HepG2 (cell line): ENCODE measurements around the gene FIBIN. TPM values are rescaled to one million over a fixed set of nuclear protein-coding genes. Genes with fewer than 3 reads are reported as not detected.
A peak's percentile ranks its signal among the peaks of the same experiment; 100 is the strongest.

ENCODE experiments used
- ATAC-seq: fragments of 200-7000 bp; cut with Tn5 transposase; 3 replicates; pipeline ENCODE4 v1.9.1; 2020; ENCODE audit warnings: mild to moderate bottlenecking, moderate library complexity
- BruUV-seq: library from RNA; stranded (reverse); fragments of 400-500 nt; replicated peaks from 2 replicates; lab custom pipeline; 2021; lab: Mats Ljungman, UMichigan
- CTCF ChIA-PET: fragments of 300-600 bp; formaldehyde crosslinking; extraction: SDS; loops from one replicate; lab custom pipeline; 2021; ENCODE audit warnings: low total read pairs, inconsistent platforms, low intra/inter-chr PET ratio; lab: Yijun Ruan, JAX
- POLR2A ChIA-PET: fragments of 350-600 bp; sonication (Branson Sonifier 250); formaldehyde crosslinking; loops from one replicate; lab custom pipeline; 2020; ENCODE audit warnings: antibody characterized with exemption, inconsistent platforms; lab: Yijun Ruan, JAX
- DNase-seq: peaks from one replicate; pipeline ENCODE4 v3.0.0-alpha.2; 2015; ENCODE audit warnings: low spot score
- FAIRE-seq: peaks from 3 replicates; lab custom pipeline; 2011; peaks lifted over from hg19 to GRCh38; lab: Jason Lieb, UNC
- H2AFZ ChIP-seq: one replicate; pipeline ENCODE4 v1.6.1; 2011; ENCODE audit warnings: low read length, inconsistent platforms
- H3K27ac ChIP-seq: fragments of 300-600 bp; 3 replicates; pipeline ENCODE4 v1.8.0; 2011; ENCODE audit warnings: mixed run types, mild to moderate bottlenecking, mixed read lengths, low read length, inconsistent platforms; ENCODE audit not compliant: insufficient read depth; ENCODE audit errors: extremely low read length
- H3K27me3 ChIP-seq, 2 experiments: fragments of 200-600 bp in 1 of 2; 2 replicates in 1 of 2; 3 replicates in 1 of 2; pipeline versions ENCODE4 v1.6.0 to v1.8.0; 2011; ENCODE audit warnings: low read length in 2 of 2, mild to moderate bottlenecking in 2 of 2, moderate library complexity in 2 of 2, inconsistent platforms in 1 of 2; ENCODE audit not compliant: insufficient read depth in 2 of 2, control insufficient read depth in 1 of 2
- H3K36me3 ChIP-seq, 2 experiments: fragments of 200-600 bp in 1 of 2; replicated peaks in 1 of 2; 2 replicates in 1 of 2; 3 replicates in 1 of 2; pipeline versions ENCODE4 v1.5.1 to v1.8.0; 2011; ENCODE audit warnings: low read length in 2 of 2, inconsistent platforms in 1 of 2; ENCODE audit not compliant: insufficient read depth in 2 of 2, control insufficient read depth in 1 of 2
- H3K4me1 ChIP-seq: 2 replicates; pipeline ENCODE4 v1.5.1; 2012; ENCODE audit warnings: low read length, inconsistent platforms; ENCODE audit not compliant: insufficient read depth
- H3K4me2 ChIP-seq: 2 replicates; pipeline ENCODE4 v1.6.0; 2011; ENCODE audit warnings: low read depth, low read length, inconsistent platforms
- H3K4me3 ChIP-seq, 3 experiments: fragments of 200-600 bp in 1 of 3; sonication (generic), shearing (Covaris generic) in 1 of 3; replicated peaks in 1 of 3; 2 replicates each; pipeline ENCODE4 v1.5.1; 2011 to 2016; ENCODE audit warnings: low read length in 3 of 3, inconsistent platforms in 2 of 3, low read depth in 2 of 3, mild to moderate bottlenecking in 2 of 3, control low read depth in 1 of 3, mixed read lengths in 1 of 3; ENCODE audit not compliant: insufficient read depth in 1 of 3
- H3K79me2 ChIP-seq: one replicate; pipeline ENCODE4 v1.6.1; 2011; ENCODE audit warnings: low read length, inconsistent platforms; ENCODE audit not compliant: insufficient read depth
- H3K9ac ChIP-seq: 2 replicates; pipeline ENCODE4 v1.6.0; 2011; ENCODE audit warnings: mild to moderate bottlenecking, low read depth, low read length, inconsistent platforms; ENCODE audit not compliant: insufficient read depth
- H3K9me3 ChIP-seq: 2 replicates; pipeline ENCODE4 v1.5.1; 2012; ENCODE audit warnings: mild to moderate bottlenecking, low read length
- H4K20me1 ChIP-seq: 2 replicates; pipeline ENCODE4 v1.6.0; 2011; ENCODE audit warnings: inconsistent platforms, mild to moderate bottlenecking, low read length, moderate library complexity; ENCODE audit not compliant: insufficient read depth
- ATM ChIP-seq: fragments of 450-650 bp; IDR thresholded peaks from 2 replicates; pipeline ENCODE4 v1.7.1; 2017; ENCODE audit warnings: mild to moderate bottlenecking, borderline replicate concordance
- CEBPB ChIP-seq: IDR thresholded peaks from 2 replicates; pipeline ENCODE4 v1.6.1; 2011; ENCODE audit warnings: low read depth, low read length, improper control_type of control experiment, borderline replicate concordance
- HDAC2 ChIP-seq: sonication (generic); formaldehyde crosslinking; IDR thresholded peaks from 2 replicates; pipeline ENCODE4 v1.4.0; 2020; ENCODE audit warnings: missing genetic modification reagents
- ZSCAN25 ChIP-seq: sonication (generic); formaldehyde crosslinking; IDR thresholded peaks from 2 replicates; pipeline ENCODE4 v1.8.0; 2022; ENCODE audit warnings: mild to moderate bottlenecking, missing genetic modification reagents
- WGBS: methylation state at CpG from one replicate; pipeline ENCODE4 v1.1.6; 2017; ENCODE audit warnings: low lambda C conversion rate; 5-methylcytosine and 5-hydroxymethylcytosine counted together
- in situ Hi-C: cut with HindIII; loops from 2 replicates; pipeline ENCODE4 v1.10.0; 2017; ENCODE audit warnings: low pct_unique_long_range_greater_than_20kb; ENCODE audit not compliant: extremely low pct_ligation_motif_present
- intact Hi-C: fragments of 100-400 bp; cut with micrococcal nuclease; formaldehyde crosslinking; loops from one replicate; pipeline ENCODE4 v1.10.0; 2022; ENCODE audit not compliant: unreplicated experiment
- polyA plus RNA-seq, 8 experiments: library from polyadenylated mRNA; depleted of rRNA in 3 of 8; stranded (reverse) in 7 of 8; unstranded in 1 of 8; fragments of >200 nt; fragmentation: Illumina TruSeq in 4 of 8; extraction: Trizol in 4 of 8; gene quantifications; 2 replicates each; pipeline versions ENCODE4 v1.2.1 to v1.2.3, GENCODE V29; 2011 to 2016; ENCODE audit warnings: low read depth in 4 of 8, missing spikeins in 1 of 8, mixed read lengths in 1 of 8; ENCODE audit not compliant: insufficient read depth in 1 of 8
- total RNA-seq, 5 experiments: library from RNA; depleted of rRNA; stranded (reverse); fragments of >200 nt; fragmentation: Illumina TruSeq; extraction: Trizol; gene quantifications; 2 replicates each; pipeline ENCODE4 v1.2.3, GENCODE V29; 2016; ENCODE audit warnings: low read depth in 1 of 5
- TF ChIP-seq, protein P1 (sequence below): sonication (generic); formaldehyde crosslinking; IDR thresholded peaks from 2 replicates; pipeline ENCODE4 v1.4.0; 2020; ENCODE audit warnings: missing genetic modification reagents
- TF ChIP-seq, protein P2 (sequence below): sonication (generic); formaldehyde crosslinking; IDR thresholded peaks from 2 replicates; pipeline ENCODE4 v1.4.0; 2020; ENCODE audit warnings: missing genetic modification reagents
- TF ChIP-seq, protein P3 (sequence below): sonication (generic); formaldehyde crosslinking; IDR thresholded peaks from 2 replicates; pipeline ENCODE4 v1.4.0; 2020; ENCODE audit warnings: missing genetic modification reagents, borderline replicate concordance

FIBIN gene
- total and polyA plus RNA-seq, 2 of the 13 experiments (the other 11 are each of a cell fraction or from before 2014, with no cell fraction given) = not detected

DNA sequence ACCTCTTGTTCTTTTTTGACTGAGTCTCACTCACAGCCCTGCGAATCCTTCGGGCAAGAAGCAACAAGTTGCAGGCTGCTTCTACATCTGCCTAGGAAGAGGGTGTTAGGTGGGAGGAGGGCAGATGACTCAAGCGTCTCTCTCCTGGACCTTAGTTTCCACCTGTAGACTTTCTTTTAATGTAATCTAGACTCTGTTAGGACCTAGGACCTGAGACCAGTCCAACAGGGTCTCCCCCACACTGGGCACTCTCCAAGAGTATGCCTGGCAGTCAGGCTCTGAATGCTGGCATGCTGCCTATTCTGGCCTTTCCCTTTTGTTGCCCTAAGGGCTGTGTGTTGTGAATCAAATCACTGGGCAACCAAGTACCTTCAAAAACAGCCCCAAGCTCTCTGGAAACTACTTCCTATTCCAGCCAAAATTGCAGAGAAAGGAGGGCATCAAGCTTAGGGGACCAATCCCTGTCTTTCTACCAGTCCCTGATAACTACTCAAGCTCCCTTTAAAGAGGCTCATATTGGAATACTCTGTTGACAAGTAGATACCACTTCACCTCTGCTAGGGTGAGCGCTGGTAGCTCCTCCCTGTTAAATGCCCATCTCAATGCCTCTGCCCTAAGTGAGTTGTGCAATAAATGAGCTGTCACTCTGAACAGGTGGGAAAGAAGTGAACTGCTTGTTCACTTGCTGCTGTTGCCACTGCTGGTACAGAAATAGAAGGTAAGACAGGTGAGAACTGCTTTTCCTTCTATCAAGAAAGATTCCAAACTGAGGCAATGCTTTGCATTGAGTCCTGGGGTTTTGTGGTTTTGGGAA, 46.6 kb downstream of the FIBIN start, which contains the start of gene BBOX1:
TSS of gene BBOX1 (plus strand) at position 514 of the 814 bp plus-strand sequence. CDS start 14,616 bp downstream, outside the sequence.
- Histone ChIP-seq H3K27me3 (no peaks in the 10 kb centered on the region), H3K4me1 (no peaks in the 10 kb centered on the region), H4K20me1 (no peaks in the 10 kb centered on the region), H2AFZ (no peak within 1 kb of the TSS), H3K9me3 (no peaks in the 10 kb centered on the region), H3K9ac (no peak within 1 kb of the TSS), H3K4me2 (no peak within 1 kb of the TSS), H3K27ac (no peak within 1 kb of the TSS), H3K4me3 (no peak within 1 kb of the TSS), H3K79me2 (no peaks in the 10 kb centered on the region), H3K36me3 (no peaks in the 10 kb centered on the region)
- FAIRE-seq (no peak), DNase-seq (no peak), ATAC-seq (peak; percentile 36; the same call in 2 of the 3 replicates)
- CTCF ChIA-PET = interaction anchor here (0.9 kb wide), 1 partner anchor 119 kb away, joined by 3 read pairs; no protein-coding TSS in a partner anchor
- intact Hi-C loops = loop anchor here (10.0 kb wide), 1 partner anchor 114 kb away; no protein-coding TSS in a partner anchor
- in situ Hi-C loops = no loop called here
- no TSS peak for BruUV-seq
- POLR2A ChIA-PET = no interaction called here
- 33% methylated on average over 4 of the region's 4 CpGs for WGBS
- TF ChIP-seq, protein P1, sequence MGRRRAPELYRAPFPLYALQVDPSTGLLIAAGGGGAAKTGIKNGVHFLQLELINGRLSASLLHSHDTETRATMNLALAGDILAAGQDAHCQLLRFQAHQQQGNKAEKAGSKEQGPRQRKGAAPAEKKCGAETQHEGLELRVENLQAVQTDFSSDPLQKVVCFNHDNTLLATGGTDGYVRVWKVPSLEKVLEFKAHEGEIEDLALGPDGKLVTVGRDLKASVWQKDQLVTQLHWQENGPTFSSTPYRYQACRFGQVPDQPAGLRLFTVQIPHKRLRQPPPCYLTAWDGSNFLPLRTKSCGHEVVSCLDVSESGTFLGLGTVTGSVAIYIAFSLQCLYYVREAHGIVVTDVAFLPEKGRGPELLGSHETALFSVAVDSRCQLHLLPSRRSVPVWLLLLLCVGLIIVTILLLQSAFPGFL = no peak
- TF ChIP-seq CEBPB = peak; percentile 67

DNA sequence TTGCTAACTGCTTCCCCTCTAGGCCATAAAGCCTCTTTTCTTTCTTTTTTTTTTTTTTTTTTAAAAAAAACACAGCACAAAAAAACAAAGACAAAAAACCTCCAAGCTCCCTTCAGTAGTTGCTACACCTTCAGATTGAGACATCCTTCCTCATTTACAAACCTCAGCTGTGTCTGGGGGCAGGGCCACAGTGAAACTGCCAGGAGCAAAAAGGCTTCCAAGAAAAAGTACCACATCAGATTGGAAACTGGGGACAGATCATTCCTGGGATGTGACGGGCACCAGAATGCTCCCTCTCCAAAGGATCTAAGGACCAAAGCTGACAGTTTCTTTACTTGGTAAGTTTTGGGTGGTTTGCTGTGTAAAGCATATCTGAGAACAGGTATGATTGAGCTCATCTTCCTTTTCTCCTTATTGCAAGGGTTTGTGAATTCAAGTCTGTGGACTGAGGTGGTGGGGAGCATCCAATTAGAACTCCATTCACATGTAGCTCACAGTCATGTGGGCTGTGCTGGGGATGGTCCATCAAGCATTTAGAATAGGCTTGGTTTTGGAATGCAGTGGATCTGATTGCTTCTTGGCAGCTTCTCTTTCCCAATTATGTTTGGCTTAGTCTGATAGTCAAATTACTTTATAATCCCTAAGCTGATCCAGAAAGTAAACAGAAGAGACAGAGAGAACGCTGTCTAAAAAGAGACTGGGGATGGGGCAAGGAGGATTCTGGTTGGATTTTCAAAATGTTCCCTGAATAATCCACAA, 47.4 kb downstream of the FIBIN start:
- in situ Hi-C loops = no loop called here
- Histone ChIP-seq H3K4me3 (no peak overlapping the region), H3K27me3 (no peaks in the 10 kb centered on the region), H2AFZ (no peak overlapping the region), H3K4me1 (no peaks in the 10 kb centered on the region), H3K9ac (no peak overlapping the region), H3K79me2 (no peaks in the 10 kb centered on the region), H3K4me2 (no peak overlapping the region), H3K36me3 (no peaks in the 10 kb centered on the region), H4K20me1 (no peaks in the 10 kb centered on the region), H3K9me3 (no peaks in the 10 kb centered on the region), H3K27ac (no peak overlapping the region)
- ATAC-seq = no peak
- BruUV-seq = no TSS peak
- POLR2A ChIA-PET = no interaction called here
- no peak for DNase-seq
- CTCF ChIA-PET = no interaction called here
- WGBS = 20% methylated on average over 2 of the region's 2 CpGs
- intact Hi-C loops = loop anchor here (10.0 kb wide), 1 partner anchor 113 kb away; no protein-coding TSS in a partner anchor
- FAIRE-seq = no peak
- TF ChIP-seq, protein P2, sequence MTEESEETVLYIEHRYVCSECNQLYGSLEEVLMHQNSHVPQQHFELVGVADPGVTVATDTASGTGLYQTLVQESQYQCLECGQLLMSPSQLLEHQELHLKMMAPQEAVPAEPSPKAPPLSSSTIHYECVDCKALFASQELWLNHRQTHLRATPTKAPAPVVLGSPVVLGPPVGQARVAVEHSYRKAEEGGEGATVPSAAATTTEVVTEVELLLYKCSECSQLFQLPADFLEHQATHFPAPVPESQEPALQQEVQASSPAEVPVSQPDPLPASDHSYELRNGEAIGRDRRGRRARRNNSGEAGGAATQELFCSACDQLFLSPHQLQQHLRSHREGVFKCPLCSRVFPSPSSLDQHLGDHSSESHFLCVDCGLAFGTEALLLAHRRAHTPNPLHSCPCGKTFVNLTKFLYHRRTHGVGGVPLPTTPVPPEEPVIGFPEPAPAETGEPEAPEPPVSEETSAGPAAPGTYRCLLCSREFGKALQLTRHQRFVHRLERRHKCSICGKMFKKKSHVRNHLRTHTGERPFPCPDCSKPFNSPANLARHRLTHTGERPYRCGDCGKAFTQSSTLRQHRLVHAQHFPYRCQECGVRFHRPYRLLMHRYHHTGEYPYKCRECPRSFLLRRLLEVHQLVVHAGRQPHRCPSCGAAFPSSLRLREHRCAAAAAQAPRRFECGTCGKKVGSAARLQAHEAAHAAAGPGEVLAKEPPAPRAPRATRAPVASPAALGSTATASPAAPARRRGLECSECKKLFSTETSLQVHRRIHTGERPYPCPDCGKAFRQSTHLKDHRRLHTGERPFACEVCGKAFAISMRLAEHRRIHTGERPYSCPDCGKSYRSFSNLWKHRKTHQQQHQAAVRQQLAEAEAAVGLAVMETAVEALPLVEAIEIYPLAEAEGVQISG (CRISPR knock-in tag) = no peak
- TF ChIP-seq, protein P3, sequence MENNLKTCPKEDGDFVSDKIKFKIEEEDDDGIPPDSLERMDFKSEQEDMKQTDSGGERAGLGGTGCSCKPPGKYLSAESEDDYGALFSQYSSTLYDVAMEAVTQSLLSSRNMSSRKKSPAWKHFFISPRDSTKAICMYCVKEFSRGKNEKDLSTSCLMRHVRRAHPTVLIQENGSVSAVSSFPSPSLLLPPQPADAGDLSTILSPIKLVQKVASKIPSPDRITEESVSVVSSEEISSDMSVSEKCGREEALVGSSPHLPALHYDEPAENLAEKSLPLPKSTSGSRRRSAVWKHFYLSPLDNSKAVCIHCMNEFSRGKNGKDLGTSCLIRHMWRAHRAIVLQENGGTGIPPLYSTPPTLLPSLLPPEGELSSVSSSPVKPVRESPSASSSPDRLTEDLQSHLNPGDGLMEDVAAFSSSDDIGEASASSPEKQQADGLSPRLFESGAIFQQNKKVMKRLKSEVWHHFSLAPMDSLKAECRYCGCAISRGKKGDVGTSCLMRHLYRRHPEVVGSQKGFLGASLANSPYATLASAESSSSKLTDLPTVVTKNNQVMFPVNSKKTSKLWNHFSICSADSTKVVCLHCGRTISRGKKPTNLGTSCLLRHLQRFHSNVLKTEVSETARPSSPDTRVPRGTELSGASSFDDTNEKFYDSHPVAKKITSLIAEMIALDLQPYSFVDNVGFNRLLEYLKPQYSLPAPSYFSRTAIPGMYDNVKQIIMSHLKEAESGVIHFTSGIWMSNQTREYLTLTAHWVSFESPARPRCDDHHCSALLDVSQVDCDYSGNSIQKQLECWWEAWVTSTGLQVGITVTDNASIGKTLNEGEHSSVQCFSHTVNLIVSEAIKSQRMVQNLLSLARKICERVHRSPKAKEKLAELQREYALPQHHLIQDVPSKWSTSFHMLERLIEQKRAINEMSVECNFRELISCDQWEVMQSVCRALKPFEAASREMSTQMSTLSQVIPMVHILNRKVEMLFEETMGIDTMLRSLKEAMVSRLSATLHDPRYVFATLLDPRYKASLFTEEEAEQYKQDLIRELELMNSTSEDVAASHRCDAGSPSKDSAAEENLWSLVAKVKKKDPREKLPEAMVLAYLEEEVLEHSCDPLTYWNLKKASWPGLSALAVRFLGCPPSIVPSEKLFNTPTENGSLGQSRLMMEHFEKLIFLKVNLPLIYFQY (CRISPR knock-in tag) = no peak
- TF ChIP-seq HDAC2 (CRISPR knock-in tag) (no peak), ATM (no peak), ZSCAN25 (CRISPR knock-in tag) (no peak)
